Kidney glomerular epithelial cell (primary cell): ENCODE results near the gene TMEM267.
A peak's percentile ranks its signal among the peaks of the same experiment; 100 is the strongest.
"Not testable (repeated sequence)": the region's sequence is repeated elsewhere in the genome, so short reads cannot be mapped to it uniquely, and the experiment has no call there.

ENCODE experiments used
- DNase-seq: peaks from one replicate; lab custom pipeline; 2025; lab: John Stamatoyannopoulos, UW

The TMEM267 gene

DNA sequence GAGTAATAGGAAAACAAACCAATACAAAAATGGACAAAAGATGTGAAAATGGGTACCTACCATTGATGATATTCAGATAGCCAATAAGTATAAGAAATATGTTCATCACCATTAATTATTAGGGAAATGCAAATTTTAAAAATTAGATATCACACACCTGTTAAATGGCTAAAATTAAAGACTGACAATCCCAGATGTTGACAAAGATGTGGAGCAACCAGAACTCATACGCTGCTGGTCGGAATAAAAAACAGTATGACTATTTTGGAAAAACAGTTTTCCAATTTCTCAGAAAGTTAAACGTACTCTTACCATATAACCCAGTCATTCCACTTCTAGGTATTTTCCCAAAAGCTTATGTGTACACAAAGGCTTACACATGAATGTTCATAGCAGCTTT, 27.1 kb downstream of the TMEM267 start:
- DNase-seq: no peak

DNA sequence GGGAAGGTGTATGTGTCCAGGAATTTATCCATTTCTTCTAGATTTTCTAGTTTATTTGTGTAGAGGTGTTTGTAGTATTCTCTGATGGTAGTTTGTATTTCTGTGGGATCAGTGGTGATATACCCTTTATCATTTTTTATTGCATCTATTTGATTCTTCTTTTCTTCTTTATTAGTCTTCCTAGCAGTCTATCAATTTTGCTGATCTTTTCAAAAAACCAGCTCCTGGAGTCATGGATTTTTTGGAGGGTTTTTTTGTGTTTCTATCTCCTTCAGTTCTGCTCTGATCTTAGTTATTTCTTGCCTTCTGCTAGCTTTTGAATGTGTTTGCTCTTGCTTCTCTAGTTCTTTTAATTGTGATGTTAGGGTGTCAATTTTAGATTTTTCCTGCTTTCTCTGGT, 42.1 kb downstream of the TMEM267 start:
- not testable (repeated sequence) for DNase-seq

DNA sequence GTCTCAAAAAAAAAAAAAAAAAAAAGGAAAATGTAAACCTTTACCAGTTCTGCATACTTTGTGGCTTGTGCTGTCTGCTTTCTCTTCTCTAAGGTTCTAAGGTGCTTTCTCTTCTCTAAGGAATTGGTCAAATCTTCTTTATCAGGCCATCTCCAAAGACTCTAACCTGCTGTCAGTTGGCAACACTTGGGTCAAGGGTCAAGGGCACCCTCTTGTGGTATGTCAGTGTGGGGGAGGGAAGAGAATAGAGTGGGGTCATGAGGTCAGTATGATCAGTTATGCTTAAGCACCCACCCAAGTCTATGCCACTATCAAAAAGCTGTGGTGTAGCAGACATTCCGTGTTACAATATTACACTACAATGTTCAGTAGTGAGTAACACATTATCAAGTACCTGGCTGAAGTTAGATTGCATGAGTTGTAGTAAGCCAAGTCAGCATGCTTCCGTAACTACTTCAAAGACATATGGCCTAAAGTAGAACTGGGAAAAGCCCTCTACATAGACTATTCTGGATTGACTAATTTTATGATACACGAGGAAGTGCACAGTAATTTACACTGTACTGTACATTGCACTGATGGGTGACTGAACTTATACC, 46.5 kb downstream of the TMEM267 start:
- DNase-seq: no peak

DNA sequence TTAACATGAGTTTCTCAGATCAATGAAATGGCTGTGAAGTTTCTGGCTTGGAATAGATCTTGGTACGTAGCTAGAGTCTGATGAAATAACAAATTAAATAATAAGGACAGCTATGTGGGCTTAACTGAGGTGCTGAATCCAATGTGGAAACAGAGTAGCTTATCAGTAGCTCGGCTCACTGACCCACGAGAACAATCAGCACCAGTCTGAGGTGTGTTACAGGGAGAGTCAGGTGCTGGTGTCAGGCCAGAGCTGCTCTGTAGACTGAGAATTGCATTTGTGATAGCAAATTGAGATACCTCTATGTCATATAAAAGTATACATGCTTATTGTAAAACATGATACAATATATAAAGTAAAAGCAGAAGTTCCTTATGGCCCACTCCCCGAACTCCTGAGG, 50.3 kb downstream of the TMEM267 start:
- no peak for DNase-seq

DNA sequence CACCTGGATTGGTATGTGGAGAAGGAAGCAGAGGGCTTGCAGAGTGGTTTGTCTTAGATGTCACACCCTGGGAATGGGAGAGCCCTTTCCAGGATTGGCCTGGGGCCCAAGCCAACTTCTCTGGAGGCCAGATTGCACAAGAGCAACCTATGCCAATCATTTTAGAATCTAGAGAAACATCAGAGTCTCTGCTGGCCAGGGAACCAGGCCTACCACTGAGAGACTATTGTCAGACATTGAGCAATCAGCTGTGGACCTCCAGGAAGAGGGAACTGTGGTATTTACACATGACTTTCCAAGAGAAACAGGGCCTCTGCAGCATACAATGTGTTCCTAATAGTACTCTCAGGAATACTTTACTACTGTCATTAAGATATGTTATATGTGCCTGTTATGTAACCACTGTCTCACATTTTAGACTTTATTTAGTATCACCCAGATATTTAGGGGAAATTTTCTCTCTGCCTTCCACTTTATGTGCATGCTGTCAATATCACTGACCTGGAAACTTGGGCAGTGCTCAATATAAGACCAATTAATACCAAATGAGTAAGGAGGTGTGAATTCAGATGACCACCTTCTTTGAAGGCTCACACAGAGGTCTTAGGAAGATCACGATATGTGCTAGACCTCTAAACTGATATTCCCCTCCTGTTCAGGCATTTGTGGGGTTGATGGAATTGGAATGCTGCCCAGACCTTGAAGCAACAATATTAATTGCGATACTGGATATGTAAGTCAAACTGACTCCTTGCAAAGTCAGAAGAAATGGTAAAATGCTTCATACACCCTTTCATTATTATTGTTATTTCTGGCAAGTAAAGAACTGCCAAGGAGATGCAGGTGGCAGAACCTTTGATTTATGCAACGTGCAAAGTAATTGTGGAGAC, 50.9 kb downstream of the TMEM267 start:
- peak; percentile 81 for DNase-seq

DNA sequence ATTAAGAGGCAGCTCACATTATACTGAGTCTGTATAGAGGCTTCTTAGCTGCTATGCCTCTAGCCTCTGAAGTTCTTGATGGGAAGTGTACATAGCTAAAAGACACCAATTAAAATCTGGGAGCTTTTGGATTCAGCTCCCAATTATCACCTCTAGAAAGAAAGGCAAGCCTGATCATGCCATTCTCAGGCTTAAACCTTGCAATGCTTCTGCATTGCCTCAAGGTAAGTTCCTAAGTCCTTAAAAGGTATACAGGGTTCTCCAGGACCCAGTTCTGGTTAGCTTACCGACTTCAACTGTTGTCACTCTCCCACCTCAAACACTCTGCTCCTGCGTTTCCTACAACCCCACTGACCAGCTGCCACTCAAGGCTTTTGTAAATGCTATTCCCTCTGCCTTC, 54.0 kb downstream of the TMEM267 start:
- DNase-seq: no peak

DNA sequence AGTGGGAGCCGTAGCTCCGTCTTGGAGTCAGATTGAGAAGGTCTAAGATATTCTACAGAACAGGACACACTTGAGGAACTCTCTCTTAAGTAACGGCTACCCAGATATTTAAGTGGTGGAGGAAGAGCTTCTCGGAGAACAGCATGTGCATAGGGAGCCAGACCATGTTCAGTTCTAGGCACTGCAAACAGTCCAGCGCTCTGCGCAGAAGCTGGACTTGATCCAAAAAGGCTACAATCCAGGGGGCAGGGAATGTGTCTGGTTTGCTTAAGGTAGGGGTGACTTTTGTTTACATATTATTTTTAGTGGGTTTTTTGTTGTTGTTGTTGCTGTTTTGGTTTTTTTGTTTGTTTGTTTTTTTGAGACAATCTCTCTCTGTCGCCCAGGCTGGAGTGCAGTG, 54.6 kb downstream of the TMEM267 start:
- DNase-seq: no peak

DNA sequence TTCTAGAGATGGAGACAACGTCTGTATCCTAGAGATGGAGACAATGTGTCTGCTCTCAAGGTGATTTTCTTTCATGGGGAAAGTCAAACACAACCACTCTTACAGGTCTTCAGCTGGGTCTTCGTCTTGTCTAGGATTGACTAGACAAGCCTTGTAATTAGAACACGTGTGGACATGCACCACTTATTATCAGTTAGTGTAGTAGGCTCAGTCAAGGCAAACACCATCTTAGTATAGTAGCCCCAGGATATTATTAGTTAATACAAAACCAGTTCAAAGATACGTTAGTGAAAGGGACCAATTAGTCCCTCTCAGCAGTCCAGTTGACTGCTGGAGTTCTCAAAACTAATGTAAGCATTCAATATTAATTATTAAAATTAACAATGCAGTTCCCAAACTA, 56.4 kb downstream of the TMEM267 start:
- DNase-seq: no peak

DNA sequence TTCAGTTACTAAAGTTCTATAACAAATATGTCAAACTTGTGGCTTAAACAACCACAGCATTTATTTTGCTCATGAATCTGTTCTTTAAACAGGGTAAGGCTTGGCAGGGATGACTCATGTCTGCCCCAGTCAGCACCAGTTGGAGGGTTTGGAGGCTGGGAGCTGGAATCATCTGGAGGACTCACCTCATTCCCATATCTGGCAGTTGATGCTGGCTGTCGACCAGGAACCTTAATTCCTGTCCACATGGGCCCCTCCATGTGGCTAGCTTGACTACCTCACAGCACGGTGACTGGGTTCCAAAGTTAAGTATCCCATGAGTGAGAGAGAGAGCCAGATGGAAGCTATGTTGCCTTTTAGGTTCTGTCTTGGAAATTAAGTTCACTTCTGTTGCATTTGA, 57.7 kb downstream of the TMEM267 start:
- peak; percentile 80 for DNase-seq

DNA sequence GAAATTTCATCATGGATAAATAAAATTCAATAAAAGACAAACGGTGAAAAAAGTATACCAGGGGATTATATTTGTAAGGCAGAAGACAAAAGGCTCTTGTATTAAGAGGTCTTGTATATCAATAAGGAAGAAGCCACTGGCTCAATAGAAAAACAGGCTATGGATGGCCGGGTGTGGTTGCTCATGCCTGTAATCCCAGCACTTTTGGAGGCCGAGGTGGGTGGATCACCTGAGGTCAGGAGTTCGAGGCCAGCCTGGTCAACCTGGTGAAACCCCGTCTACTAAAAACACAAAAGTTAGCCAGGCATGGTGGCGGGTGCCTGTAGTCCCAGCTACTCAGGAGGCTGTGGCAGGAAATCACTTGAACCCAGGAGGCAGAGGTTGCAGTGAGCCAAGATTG, 60.6 kb downstream of the TMEM267 start:
- peak; percentile 37 for DNase-seq

DNA sequence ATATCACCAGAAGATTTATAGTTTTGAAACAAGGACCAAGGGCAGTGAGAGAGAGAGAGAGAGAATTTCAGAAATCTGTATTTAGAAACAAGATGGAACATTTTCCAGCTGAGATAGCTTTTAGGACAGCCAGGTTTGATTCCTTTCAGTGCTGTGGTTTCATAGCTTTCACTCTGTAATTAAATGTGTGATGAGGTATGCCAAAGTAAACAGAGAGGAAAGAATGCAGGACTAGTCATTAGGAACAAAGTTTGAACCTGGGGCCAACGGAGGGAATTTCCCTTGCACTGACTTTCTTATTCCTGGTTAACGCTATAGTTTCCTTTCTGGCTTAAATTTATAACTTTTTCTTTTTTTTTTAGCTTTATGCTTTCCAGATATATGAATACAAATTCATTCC, 61.5 kb downstream of the TMEM267 start:
- DNase-seq: peak; percentile 96

DNA sequence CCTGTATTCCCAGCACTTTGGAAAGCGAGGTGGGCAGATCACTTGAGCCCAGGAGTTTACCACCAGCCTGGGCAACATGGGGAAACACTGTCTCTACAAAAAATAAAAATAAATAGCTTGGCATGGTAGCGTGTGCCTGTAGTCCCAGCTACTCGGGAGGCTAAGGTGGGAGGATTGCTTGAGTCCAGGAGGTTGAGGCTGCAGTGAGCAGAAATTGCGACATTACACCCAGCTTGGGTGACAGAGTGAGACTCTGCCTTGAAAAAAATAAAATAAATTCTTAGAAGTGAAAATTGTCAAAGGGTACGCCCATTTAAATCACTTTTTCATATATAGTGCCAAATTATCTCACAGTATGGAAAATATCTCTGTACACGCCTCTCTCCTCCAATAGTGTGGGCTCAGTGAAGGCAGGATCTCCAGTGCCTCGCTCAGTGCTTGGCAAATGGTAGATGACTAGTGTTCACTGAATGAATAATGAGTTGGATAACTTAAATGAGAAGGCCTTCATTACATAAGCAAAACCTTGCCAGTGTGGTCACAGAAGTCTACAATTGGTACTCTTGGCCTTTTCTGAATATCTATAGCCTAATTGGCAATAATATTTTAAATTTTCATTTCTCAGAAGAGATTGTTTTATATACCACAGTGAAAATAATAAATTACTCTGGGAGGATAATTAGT, 62.1 kb downstream of the TMEM267 start:
- DNase-seq: peak; percentile 49

DNA sequence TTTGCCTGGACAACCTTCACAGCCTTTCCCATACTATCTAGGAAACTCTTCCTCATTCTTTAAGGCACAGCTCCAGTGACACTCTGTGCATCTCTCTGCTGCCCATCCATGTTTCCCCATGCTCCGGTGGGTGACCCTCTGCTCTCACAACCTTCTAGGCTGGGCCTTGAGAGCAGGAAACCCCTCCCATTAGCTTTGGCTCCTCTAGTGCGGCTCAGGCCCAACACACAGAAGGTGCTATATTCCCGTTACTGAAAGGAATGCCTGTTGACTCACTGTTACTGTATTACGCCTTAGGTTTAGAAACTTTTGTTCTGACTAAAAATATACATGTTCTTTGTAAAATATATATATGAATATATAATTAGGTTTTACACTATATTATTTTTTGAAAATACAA, 63.4 kb downstream of the TMEM267 start:
- no peak for DNase-seq

DNA sequence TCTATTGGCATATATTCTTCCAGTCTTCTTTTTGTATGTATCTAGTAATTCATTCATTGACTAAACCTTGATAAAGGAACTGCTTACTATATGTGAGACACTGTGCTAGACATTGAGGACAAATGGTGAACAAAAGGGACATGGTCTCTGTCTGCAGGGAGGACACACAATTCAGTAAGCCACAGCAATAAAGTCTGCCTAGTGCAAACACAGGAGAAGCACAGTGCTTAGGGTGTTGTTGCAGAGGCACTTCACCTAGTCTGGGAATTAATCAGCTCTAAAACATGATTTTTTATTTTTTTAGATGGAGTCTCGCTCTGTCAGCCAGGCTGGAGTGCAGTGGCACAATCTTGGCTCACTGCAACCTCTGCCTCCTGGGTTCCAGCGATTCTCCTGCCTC, 65.1 kb downstream of the TMEM267 start:
- DNase-seq: no peak

DNA sequence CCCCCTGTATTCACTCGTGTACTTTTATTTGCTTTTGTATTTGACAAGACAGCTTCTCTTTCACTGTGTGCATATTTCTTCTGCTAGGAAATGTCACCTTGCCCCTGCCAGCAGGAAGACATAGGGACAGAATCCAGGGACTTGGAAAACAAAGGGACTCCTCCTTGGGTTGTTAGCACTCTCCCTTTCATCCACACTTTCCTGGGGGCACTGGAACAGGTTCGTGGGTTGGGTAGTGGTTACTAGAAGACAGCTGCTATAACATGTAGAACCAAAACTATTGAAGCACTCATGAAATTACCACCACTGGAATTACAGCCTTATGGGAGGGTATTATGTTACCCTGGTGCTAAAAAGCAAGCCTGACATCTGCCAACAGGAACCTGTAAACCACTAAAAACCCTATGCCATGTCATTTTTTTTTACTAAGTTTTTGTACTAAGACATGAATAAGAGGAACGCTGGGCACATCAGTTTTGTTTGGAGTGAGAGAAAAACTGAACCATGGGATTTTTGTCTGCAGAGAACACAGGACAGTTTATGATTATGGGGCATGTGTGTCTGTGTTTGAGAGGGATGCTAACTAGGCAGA, 66.8 kb downstream of the TMEM267 start:
- no peak for DNase-seq

DNA sequence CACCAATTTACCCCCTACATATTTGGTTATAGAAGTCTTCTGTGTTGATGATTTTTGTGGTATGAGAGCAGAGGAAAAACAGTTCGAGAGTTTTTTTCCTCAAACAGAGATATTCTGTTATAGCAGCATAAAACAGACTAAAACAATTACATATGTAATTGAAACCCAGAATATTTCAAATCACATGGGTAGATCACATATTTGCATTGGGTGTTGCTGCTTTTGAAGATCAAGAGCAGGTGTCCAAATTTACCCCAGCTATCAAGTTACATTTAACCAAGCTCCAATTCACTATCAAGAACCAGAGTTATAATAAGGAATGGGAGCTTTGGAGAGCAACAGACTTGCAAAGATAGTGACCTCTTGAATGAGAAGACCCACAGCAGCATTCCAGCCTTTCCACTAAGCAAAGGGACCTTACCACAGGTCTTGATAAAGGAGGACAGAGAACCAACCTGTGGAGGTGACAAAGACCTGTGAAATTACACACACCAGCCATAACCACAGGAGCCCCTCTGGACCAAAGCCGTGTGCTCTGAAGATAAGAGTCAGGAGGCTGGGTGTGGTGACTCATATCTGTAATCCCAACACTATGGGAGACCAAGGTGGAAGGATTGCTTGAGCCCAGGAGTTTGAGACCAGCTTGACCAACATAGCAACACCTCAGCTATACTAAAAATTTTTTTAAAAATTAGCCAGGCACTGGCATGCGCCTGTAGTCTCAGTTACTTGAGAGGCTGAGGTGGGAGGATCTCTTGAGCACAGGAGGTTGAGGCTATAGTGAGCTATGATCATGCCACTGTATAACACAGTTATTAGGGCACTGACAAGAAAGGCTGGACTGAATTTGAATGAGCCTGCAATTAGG, 67.5 kb downstream of the TMEM267 start:
- DNase-seq: no peak

DNA sequence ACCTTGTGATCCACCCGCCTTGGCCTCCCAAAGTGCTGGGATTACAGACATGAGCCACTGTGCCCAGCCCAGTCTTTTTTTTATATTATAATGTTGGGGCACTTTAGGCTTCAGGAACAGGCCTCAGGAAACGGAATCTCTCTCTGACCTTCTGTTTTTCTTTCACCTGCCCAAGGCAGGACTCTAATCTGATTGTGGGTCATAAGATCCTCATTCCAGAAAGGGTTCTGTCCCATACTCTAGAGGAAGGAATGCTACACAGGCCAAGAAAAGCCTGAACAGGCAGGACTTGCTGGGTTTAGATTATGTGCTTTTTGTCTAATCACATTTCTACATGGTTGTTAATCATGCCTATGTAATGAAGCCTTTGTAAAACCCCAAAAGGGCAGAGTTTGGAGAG, 69.7 kb downstream of the TMEM267 start:
- DNase-seq: no peak

DNA sequence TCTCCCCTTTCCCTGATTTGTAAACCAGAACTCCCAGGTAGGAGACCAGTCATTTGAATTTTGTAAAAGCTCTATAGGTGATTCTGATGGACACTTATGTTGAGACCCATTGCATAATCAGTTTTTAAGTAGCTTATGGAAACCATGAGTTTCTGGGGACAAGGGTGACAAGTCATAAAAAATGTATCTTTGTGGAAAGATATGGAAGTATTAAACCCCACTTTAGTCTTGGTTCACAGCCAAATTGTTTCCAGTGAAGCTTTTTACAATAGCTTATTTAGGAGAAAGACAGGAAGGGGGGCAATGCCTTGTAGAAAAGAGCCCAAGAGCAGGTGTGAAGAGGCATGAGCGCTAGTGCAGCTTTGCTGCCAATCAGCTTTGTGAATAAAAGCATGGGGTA, 71.0 kb downstream of the TMEM267 start:
- no peak for DNase-seq

DNA sequence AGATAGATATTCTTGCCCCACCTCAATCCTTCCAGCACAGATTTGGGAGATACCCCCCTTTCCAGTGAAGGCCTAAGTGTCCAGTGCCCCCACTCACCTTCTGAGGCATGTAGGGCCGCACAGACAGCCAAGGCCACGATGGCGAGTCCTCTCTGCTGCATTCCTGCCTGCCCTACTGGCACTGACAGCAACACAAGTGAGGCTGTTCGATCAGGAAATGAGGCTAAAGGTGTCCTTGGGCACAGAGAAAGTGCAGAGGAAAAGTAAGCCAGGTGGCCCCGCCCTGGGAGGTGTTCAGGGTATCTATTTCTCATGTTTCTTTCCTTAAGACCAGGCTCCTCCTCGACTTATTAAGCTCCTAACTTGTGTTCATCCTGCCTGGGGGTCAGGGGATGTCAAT, 71.5 kb downstream of the TMEM267 start, which contains the start of gene CCL28:
Gene CCL28, minus strand, starts transcription at position 236 of the 400 bp plus-strand sequence. Its CDS starts 75 bp downstream, at position 161.
- DNase-seq: no peak

DNA sequence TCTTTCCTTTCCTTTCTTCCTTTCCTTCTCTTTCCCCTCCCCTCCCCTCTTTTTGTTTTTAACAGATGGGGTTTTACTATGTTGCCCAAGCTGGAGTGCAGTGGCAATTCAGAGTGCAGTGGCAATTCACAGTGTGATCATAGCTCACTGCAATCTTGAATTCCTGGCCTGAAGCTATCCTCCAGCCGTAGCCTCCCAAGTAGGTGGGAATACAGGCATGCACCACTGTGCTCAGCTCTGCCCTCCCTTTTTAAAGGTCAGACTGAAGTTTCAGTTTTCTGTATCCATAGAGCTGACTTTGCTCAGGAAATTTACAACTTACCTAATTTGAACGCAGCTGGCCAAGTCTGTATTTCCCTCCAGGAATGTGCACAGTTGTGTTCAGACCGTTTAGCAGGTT, 72.2 kb downstream of the TMEM267 start:
- DNase-seq: no peak

DNA sequence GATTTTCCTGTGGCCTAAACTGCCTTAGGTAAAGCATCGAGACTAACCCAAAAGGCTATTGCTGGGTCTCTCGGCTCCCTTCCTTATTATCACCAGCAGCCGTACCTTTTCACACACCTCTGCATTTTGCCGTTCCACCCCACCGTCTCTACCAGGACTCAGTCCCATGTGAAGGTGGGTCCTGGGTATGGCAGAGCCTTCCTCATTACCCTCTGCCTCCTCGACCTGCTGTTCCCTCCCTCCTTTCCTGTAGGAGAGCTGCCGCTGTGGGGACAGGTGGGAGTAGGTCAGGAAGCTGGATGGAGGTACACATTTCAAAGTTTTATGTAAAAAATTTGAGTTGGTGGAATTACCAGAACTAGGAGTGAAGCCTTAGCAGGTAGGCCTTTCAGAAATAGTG, 73.3 kb downstream of the TMEM267 start:
- no peak for DNase-seq
